Embryonic facial prominence (tissue), 1 donor: ENCODE results near the gene NUMA1.

Source experiments
- DNase-seq: peaks from one replicate; pipeline ENCODE4 v3.0.0-alpha.2; 2016; ENCODE audit errors: extremely low spot score

The NUMA1 gene

GRCh38 chr11:72100462-72100861 lies 20.1 kb upstream of the NUMA1 start:
- no peak for DNase-seq

DNA sequence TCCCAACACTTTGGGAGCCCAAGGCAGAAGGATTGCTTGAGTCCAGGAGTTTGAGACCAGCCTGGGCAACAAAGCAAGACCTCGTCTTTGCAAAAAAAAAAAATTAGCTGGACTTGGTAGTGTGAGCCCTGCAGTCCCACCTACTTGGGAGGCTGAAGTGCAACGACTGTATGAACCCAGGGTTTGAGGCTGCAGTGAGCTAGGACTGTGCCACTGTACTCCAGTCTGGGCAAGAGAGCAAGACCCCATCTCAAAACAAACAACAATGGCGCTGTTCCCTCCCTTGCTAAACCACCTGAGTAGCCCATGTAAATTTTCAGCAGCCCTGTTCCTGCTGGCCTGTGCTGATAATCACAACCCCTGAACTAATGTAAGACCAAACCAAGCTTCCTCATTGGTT lies 19.7 kb upstream of the NUMA1 start:
- no peak for DNase-seq

- DNase-seq, result no peak
Observed at GRCh38 chr11:72098741-72099140, 18.4 kb upstream of the NUMA1 start.

GRCh38 chr11:72091292-72091691 lies 10.9 kb upstream of the NUMA1 start:
- DNase-seq, result peak; percentile 24

DNA sequence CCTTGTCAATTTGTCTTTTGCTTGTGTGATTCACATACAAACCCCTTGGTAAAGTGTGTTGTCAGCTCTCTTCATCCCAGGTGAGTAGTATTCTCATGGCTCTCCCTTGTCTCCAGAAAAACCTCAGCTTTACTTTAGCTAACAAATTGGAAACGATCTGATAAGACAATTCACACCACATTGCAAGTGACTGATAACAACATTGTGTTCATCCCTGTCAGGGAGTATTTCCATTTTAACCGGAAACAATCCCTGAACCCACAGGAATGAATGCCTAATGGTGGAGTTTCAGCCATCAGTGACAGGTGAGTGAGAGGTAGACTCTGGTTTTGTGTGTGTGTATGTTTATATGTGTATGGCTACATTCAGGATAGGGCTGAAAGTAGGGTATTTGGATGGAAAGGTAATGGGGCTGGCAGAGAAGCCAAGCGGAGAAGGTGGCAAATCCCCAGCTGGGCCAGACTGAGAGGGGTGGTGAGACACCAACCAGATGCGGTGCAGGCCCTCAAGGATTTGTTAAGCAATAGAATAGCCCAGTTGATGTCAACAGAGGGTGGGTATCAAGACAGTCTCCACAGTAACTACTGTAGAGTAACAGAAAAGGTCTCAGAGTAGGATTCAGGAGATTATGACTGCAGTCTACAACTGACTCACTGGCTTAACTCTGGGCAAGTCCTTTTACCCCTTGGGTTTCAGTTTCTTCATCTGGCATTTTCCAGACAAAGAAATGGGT lies 7.9 kb upstream of the NUMA1 start:
- DNase-seq, result no peak

- DNase-seq, result no peak
Observed at GRCh38 chr11:72085621-72086351, 5.4 kb upstream of the NUMA1 start.

DNA sequence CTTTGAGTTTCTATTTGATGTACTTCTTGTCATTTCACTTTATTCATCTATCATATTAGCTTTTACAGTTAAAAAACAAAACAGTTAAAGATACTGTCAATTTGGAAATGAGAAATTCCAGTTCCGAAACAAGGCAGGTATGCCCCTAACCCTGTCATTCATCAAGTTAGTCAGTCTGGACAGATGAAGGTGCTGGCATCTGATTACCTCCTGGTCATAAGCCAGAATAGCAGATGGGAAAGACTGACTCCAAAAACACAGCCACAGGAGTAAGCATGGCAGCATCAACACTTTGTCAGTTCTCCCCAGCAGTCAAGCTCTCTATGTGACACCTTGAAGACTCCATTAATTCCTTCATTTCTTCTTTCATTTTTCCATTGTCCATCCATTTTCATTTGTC lies 4.6 kb upstream of the NUMA1 start:
- DNase-seq, result no peak

- no peak for DNase-seq
Observed at GRCh38 chr11:72084076-72084475, 3.7 kb upstream of the NUMA1 start.

DNA sequence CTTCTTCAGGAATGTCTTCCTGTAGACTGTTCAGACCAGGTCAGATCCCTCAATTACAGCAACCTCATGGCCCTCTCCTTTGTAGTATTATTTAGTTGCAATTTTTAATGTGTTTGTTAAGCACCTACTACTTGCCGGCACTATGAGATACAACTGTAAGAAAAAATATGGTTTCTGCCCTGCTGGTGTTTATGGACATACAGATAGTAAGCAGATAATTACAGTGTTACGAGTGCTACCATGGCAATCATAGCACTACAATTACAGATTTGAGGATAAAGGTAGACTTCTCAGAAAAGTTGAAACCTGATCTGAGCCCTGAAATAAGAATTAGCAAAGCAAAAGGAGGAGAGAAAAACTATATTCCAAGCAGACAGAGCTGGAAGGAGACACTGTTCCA lies 3.1 kb upstream of the NUMA1 start:
- DNase-seq, result no peak

GRCh38 chr11:72081821-72082453 lies 1.6 kb upstream of the NUMA1 start:
- no peak for DNase-seq

DNA sequence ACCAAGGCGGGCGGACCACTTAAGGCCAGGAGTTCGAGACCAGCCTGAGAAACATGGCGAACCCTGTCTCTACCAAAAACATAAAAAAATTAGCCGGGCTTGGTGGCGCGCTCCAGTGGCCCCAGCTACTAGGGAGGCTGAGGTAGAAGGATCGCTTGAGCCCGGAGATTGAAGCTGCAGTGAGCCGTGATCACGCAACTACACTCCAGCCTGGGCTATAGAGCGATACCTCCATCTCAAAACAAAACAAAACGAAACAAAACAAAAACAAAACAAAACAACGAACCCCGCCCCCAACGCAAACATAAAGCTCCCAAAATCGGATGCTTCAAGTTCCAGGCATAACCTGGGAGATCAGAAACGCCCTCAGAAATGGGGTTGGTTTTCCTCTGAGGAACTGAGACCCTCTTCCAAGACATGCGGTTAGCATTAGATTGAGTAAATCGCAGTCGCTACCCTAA lies 872 bp upstream of the NUMA1 start:
- DNase-seq, result no peak

DNA sequence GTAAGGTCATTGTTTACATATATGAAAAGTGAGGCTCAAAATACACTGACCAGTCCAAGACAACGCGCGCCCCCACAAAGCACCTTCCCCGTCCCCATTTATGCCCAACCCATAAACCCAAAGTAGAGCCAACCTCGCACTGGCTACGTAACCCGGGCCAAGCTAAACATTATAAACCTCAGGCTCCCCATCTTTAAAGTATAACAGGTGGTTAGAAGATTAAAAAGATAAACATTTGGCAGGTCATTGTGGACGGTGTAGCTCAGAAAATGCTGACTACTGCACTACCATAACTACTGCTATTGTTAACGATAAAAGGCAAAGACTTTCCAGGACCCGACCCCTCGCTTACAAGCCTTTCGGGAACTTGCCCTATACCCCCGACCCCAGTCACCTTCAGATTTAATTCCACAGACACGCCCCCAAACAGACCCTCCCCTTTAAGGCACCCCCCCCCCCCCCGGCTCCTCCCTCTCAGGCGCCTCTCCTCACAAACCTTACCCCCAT lies 470 bp downstream of the NUMA1 start:
- DNase-seq, result no peak

DNA sequence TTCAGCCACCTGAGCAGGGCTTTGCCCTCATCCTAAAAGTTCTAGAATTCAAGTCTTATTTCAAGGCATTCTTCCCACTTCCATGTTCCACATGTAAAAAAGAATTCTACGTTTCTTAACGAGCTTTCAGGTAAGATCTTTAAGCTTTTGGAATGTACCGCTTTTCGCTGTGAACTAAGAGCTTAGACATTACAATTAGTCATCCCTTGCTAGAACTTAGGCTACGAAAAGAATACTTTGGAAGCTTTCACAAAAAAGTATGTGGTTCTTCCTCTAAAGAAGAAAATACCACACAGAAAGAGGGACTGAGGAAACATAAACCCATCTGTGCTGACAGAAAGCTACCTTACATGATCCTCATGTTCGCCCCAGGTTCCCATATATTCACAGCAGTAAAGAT lies 1.9 kb downstream of the NUMA1 start:
- no peak for DNase-seq

- no peak for DNase-seq
Observed at GRCh38 chr11:72075756-72076155, 4.6 kb downstream of the NUMA1 start.

- DNase-seq, result no peak
Observed at GRCh38 chr11:72075109-72075508, 5.2 kb downstream of the NUMA1 start.

DNA sequence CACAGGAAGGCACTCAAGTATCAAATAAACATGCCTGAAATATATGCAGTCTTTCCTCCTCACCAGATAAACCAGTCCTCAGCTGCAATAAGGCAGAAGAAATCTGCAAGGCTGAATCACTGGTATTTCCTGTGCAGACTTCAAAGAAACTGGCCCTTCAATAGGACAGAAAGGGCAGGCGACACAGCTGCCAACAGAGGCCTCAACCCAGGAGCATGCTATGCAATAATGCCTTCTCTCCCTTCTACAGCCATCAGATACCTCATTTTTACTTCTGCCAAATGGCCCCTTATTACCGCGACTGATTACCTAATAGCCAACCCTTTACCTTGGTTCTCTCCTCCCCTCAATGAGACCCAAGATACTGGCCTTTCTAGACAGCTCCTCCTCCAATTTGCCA lies 8.0 kb downstream of the NUMA1 start:
- DNase-seq, result no peak

DNA sequence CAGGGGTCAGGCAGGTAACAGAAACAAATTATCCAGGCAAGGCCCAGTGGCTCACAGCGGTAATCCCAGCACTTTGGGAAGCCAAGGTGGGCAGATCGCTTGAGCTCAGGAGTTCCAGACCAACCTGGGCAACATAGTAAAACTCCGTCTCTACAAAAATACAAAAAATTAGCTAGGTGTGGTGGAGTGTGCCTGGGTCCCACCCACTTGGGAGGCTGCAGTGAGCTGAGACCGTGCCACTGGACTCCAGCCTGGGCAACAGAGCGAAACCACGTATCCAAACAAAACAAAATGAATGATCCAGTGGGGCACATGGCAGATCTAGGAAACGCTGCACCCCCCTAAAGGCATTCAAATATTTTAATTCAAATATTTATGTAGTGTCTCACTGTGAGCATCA lies 9.9 kb downstream of the NUMA1 start:
- DNase-seq, result no peak

DNA sequence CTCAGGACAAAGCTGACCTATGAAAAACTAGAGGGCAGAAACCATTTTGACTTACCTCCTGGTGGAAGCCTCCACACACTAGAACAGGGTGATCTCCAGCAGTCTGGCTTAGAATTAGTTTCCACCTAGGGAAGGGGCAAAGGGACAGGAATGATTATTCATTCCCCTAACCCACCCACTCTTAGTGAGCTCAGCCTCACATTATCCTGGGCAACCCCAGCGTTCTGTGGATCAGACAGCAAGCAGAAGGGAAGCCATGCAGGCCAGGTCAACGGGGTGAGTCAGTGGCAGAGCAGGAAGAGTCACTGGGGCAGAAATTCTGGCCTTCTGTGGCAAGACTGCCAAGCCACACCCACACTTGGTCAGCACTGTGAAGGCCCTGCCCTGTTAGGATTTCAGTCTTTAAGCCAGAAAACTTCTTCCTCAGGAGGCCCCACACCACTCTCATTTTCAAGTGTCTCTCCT lies 10.5 kb downstream of the NUMA1 start:
- no peak for DNase-seq

DNA sequence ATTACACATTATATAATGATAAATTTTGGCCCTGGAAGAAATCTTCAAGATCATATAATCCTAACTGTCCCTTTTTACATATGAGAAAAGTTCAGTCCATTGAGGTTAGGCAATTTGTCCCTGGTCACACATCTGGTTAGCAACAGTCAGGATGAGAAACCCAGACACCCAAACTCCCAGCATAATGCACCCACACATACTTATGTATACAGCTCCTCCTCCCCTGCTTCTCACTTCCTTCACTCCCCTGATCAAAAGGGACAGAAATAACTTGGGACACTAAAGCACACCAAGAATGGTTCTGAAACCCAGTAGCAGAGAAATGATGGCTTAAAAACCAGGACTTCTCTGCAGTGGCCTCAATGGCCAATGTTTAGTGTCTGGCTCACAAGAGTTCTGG lies 11.1 kb downstream of the NUMA1 start:
- no peak for DNase-seq

DNA sequence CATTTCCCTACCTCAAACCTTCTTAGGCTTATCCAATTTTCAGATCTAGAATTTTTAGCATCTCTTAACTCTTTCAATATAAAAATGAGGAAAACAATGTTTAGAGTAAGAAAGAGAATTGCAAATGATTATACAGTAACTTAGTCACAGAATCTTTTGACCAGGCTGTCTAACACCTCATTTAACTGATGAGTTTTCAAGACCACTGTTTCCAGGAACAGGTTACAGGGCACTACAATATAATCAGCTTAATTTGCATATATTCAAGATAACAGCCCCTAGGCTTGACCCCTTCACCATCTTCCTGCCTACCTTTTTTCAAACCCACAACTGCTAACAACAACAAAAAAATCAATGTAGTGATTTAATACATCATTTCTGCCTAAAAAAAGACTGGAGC lies 12.7 kb downstream of the NUMA1 start:
- DNase-seq, result no peak

GRCh38 chr11:72067266-72067665 lies 13.1 kb downstream of the NUMA1 start:
- no peak for DNase-seq

DNA sequence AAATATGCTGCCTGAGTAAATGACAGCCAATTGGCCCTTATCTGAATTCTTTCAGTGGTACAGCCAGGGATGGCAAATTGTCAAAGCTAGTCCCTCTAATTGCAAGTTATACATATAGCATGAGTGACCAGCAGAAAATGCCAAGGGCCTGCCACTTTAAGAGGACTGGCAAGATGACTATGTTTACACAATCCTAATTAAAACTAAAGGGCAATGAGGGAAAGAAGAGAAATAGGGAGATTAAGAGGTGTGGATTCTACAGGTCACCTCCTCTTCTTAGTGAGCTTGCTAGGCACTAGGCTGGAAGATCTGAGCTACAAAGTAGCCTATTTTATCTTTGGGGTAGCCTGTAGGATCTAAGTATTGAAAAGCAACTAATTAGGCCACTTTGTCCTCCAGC lies 13.5 kb downstream of the NUMA1 start:
- no peak for DNase-seq
